Sigmoid colon (tissue), 4 donors: ENCODE results near the gene IPPK.

Experiments used
- CTCF ChIP-seq, 4 experiments: fragments of 450-650 bp in 3 of 4; fragments of 200-600 bp in 1 of 4; IDR thresholded peaks; one replicate each; pipeline ENCODE4 v1.5.1; 2016 to 2019; ENCODE audit warnings: antibody characterized with exemption in 4 of 4, mild to moderate bottlenecking in 3 of 4, moderate library complexity in 2 of 4
- EP300 ChIP-seq, 4 donors: sonication (generic); formaldehyde crosslinking; IDR thresholded peaks; one replicate each; pipeline ENCODE4 v1.6.1; 2017; ENCODE audit warnings: antibody characterized with exemption in 4 of 4
- POLR2A ChIP-seq, 2 donors: fragments of 450-650 bp; IDR thresholded peaks; one replicate each; pipeline ENCODE4 v1.6.1; 2016; ENCODE audit warnings: antibody characterized with exemption in 2 of 2, mild to moderate bottlenecking in 2 of 2, moderate library complexity in 2 of 2
- POLR2AphosphoS5 ChIP-seq, 4 donors: sonication (generic); formaldehyde crosslinking; IDR thresholded peaks; one replicate each; pipeline ENCODE4 v1.6.1; 2017; ENCODE audit warnings: antibody characterized with exemption in 4 of 4

GRCh38 chr9:92671323-92671722 lies 1.4 kb upstream of the IPPK start:
- TF ChIP-seq CTCF (IDR thresholded peaks at IDR 0.05) = no peak
- no peak for TF ChIP-seq POLR2A (IDR thresholded peaks at IDR 0.05)
- TF ChIP-seq POLR2AphosphoS5 (IDR thresholded peaks at IDR 0.05) = no peak
- TF ChIP-seq EP300 (IDR thresholded peaks at IDR 0.05) = no peak
